ENCODE results near the gene ZNF384. TPM values are rescaled to one million over a fixed set of nuclear protein-coding genes. Genes with fewer than 3 reads are reported as not detected.
A peak's percentile ranks its signal among the peaks of the same experiment; 100 is the strongest.
"Not testable (repeated sequence)": the region's sequence is repeated elsewhere in the genome, so short reads cannot be mapped to it uniquely, and the experiment has no call there.

Gene ZNF384
- total and polyA plus RNA-seq, 2 experiments from 2014 or later: 33.8 to 35.8 TPM

DNA sequence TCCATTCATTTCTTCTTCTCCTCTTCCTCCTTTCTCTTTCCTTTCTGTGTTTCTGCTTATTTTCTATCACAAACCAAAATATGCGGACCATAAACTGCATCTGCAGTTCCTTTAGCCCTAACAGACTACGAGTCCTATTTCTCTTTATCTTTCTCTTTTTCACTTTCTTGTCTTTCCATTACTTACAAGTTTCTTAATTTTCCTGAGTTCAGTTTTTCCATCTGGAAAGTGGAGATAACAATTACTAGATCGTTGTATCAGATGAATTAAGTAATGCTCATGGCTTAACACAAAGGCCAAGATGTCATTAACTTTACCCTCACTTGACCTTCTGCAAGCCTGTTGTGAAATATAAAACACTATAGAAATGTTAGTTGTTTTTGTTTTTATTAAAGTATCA lies 33.7 kb upstream of the ZNF384 start:
- no peak overlapping the region for H3K4me3 ChIP-seq
- H2AFZ ChIP-seq: peak overlapping the region; percentile 75
- TF ChIP-seq EZH2phosphoT487 (IDR thresholded peaks at IDR 0.05; ENCODE audit: low read depth, severe bottlenecking, unreplicated experiment) (no peak), EZH2 (IDR thresholded peaks at IDR 0.05; ENCODE audit: borderline replicate concordance) (no peak)
- TF ChIP-seq, protein P1, sequence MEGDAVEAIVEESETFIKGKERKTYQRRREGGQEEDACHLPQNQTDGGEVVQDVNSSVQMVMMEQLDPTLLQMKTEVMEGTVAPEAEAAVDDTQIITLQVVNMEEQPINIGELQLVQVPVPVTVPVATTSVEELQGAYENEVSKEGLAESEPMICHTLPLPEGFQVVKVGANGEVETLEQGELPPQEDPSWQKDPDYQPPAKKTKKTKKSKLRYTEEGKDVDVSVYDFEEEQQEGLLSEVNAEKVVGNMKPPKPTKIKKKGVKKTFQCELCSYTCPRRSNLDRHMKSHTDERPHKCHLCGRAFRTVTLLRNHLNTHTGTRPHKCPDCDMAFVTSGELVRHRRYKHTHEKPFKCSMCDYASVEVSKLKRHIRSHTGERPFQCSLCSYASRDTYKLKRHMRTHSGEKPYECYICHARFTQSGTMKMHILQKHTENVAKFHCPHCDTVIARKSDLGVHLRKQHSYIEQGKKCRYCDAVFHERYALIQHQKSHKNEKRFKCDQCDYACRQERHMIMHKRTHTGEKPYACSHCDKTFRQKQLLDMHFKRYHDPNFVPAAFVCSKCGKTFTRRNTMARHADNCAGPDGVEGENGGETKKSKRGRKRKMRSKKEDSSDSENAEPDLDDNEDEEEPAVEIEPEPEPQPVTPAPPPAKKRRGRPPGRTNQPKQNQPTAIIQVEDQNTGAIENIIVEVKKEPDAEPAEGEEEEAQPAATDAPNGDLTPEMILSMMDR (IDR thresholded peaks at IDR 0.05; ENCODE audit: poor library complexity): no peak
- peak overlapping the region; percentile 64 for H3K4me2 ChIP-seq
- 93% methylated on average over 3 of the region's 3 CpGs for WGBS (ENCODE audit: low lambda C conversion rate, missing lambda C conversion rate)
- no peak for DNase-seq (ENCODE audit: low spot score)
- no peaks in the 10 kb centered on the region for H4K20me1 ChIP-seq (ENCODE audit: insufficient read depth, poor library complexity, severe bottlenecking)
- H3K79me2 ChIP-seq: peaks cover 12% of the 10 kb centered on the region
- no peaks in the 10 kb centered on the region for H3K27me3 ChIP-seq
- no peaks in the 10 kb centered on the region for H3K9me2 ChIP-seq (replicated peaks; ENCODE audit: insufficient read depth)
- peaks cover 8% of the 10 kb centered on the region for H3K4me1 ChIP-seq (ENCODE audit: insufficient read depth)
- no peaks in the 10 kb centered on the region for H3K9me3 ChIP-seq (ENCODE audit: low read depth)
- no peaks in the 10 kb centered on the region for H3K36me3 ChIP-seq (replicated peaks; ENCODE audit: insufficient read depth, low read depth)
- no peak overlapping the region for H3K27ac ChIP-seq

DNA sequence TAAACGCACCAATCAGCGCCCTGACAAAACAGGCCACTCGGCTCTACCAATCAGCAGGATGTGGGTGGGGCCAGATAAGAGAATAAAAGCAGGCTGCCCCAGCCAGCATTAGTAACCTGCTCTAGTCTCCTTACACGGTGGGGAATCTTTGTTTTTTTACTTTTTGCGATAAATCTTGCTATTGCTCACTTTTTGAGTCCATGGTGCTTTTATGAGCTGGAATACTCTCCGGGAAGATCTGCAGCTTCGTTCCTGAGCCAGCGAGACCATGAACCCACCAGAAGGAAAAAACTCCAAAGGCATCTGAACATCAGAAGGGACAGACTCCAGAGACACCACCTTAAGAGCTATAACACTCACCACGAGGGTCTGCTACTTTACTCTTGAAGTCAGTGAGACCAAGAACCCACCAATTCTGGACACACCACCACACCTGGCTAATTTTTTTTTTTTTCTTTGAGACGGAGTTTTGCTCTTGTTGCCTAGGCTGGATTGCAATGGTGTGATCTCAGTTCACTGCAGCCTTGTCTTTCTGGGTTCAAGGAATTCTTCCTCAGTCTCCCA lies 27.8 kb upstream of the ZNF384 start:
- Histone ChIP-seq H4K20me1 (ENCODE audit: insufficient read depth, poor library complexity, severe bottlenecking) (no peaks in the 10 kb centered on the region), H3K9me2 (replicated peaks; ENCODE audit: insufficient read depth) (no peaks in the 10 kb centered on the region), H3K4me1 (ENCODE audit: insufficient read depth) (no peaks in the 10 kb centered on the region), H3K4me3 (no peak overlapping the region), H3K27ac (no peak overlapping the region), H3K9me3 (ENCODE audit: low read depth) (no peaks in the 10 kb centered on the region), H3K36me3 (replicated peaks; ENCODE audit: insufficient read depth, low read depth) (no peaks in the 10 kb centered on the region), H2AFZ (no peak overlapping the region), H3K27me3 (no peaks in the 10 kb centered on the region), H3K4me2 (no peak overlapping the region), H3K79me2 (no peaks in the 10 kb centered on the region)
- DNase-seq (ENCODE audit: low spot score): no peak
- 91% methylated on average over 10 of the region's 10 CpGs for WGBS (ENCODE audit: low lambda C conversion rate, missing lambda C conversion rate)
- TF ChIP-seq, protein P1 (IDR thresholded peaks at IDR 0.05; ENCODE audit: poor library complexity): no peak
- TF ChIP-seq EZH2 (IDR thresholded peaks at IDR 0.05; ENCODE audit: borderline replicate concordance) (no peak), EZH2phosphoT487 (IDR thresholded peaks at IDR 0.05; ENCODE audit: low read depth, severe bottlenecking, unreplicated experiment) (no peak)

DNA sequence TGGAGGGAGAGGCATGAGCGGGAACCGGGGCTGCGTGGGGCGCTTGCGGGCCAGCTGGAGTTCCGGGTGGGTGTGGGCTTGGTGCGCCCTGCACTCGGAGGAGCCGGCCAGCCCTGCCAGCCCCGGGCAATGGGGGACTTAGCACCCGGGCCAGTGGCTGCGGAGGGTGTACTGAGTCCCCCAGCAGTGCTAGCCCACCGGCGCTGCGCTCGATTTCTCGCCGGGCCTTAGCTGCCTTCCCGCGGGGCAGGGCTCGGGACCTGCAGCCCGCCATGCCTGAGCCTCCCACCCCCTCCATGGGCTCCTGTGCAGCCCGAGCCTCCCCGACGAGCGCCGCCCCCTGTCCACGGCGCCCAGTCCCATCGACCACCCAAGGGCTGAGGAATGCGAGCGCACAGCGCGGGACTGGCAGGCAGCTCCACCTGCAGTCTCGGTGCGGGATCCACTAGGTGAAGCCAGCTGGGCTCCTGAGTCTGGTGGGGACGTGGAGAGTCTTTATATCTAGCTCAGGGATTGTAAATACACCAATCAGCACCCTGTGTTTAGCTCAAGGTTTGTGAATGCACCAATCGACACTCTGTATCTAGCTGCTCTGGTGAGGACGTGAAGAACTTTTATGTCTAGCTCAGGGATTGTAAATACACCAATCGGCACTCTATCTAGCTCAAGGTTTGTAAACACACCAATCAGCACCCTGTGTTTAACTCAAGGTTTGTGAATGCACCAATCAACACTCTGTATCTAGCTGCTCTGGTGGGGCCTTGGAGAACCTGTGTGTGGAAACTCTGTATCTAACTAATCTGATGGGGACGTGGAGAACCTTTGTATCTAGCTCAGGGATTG lies 27.1 kb upstream of the ZNF384 start:
- H3K9me3 ChIP-seq (ENCODE audit: low read depth); H3K4me3 ChIP-seq; H3K4me1 ChIP-seq (ENCODE audit: insufficient read depth); H3K79me2 ChIP-seq; H3K36me3 ChIP-seq (replicated peaks; ENCODE audit: insufficient read depth, low read depth); H3K27ac ChIP-seq; H3K27me3 ChIP-seq; DNase-seq (ENCODE audit: low spot score); H4K20me1 ChIP-seq (ENCODE audit: insufficient read depth, poor library complexity, severe bottlenecking); H3K9me2 ChIP-seq (replicated peaks; ENCODE audit: insufficient read depth); H3K4me2 ChIP-seq; H2AFZ ChIP-seq: not testable (repeated sequence)
- 90% methylated on average over 27 of the region's 41 CpGs for WGBS (ENCODE audit: low lambda C conversion rate, missing lambda C conversion rate)

DNA sequence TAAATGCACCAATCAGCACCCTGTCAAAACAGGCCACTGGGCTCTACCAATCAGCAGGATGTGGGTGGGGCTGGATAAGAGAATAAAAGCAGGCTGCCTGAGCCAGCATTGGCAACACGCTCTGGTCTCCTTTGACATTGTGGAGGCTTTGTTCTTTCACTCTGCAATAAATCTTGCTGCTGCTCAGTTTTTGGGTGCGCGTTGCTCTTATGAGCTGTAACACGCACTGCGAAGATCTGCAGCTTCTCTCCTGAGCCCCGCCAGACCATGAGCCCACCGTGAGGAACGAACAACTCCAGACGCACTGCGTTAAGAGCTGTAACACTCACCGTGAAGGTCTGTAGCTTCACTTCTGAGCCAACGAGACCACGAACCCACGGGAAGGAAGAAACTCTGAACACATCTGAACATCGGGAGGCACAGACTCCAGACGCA lies 19.8 kb upstream of the ZNF384 start:
- no peaks in the 10 kb centered on the region for H3K9me3 ChIP-seq (ENCODE audit: low read depth)
- H3K4me3 ChIP-seq: no peak overlapping the region
- TF ChIP-seq, protein P1 (IDR thresholded peaks at IDR 0.05; ENCODE audit: poor library complexity): no peak
- TF ChIP-seq EZH2phosphoT487 (IDR thresholded peaks at IDR 0.05; ENCODE audit: low read depth, severe bottlenecking, unreplicated experiment) (no peak), EZH2 (IDR thresholded peaks at IDR 0.05; ENCODE audit: borderline replicate concordance) (no peak)
- WGBS (ENCODE audit: low lambda C conversion rate, missing lambda C conversion rate): 94% methylated on average over 16 of the region's 16 CpGs
- no peak overlapping the region for H3K4me2 ChIP-seq
- H3K79me2 ChIP-seq: no peaks in the 10 kb centered on the region
- no peak for DNase-seq (ENCODE audit: low spot score)
- no peaks in the 10 kb centered on the region for H4K20me1 ChIP-seq (ENCODE audit: insufficient read depth, poor library complexity, severe bottlenecking)
- H3K27me3 ChIP-seq: peaks cover 9% of the 10 kb centered on the region
- no peak overlapping the region for H2AFZ ChIP-seq
- no peaks in the 10 kb centered on the region for H3K9me2 ChIP-seq (replicated peaks; ENCODE audit: insufficient read depth)
- H3K4me1 ChIP-seq (ENCODE audit: insufficient read depth): no peaks in the 10 kb centered on the region
- no peak overlapping the region for H3K27ac ChIP-seq
- H3K36me3 ChIP-seq (replicated peaks; ENCODE audit: insufficient read depth, low read depth): no peaks in the 10 kb centered on the region

DNA sequence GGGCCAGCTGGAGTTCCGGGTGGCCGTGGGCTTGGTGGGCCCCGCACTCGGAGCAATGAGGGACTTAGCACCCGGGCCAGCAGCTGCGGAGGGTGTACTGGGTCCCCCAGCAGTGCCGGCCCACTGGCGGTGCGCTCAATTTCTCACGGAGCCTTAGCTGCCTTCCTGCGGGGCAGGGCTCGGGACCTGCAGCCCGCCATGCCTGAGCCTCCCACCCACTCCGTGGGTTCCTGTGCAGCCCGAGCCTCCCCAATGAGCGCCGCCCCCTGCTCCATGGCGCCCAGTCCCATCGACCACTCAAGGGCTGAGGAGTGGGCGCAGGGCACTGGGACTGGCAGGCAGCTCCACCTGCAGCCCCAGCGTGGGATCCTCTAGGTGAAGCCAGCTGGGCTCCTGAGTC lies 19.2 kb upstream of the ZNF384 start:
- not testable (repeated sequence) for H3K79me2 ChIP-seq; H3K9me3 ChIP-seq (ENCODE audit: low read depth); H3K4me3 ChIP-seq; H3K4me1 ChIP-seq (ENCODE audit: insufficient read depth); H2AFZ ChIP-seq; H3K9me2 ChIP-seq (replicated peaks; ENCODE audit: insufficient read depth); H4K20me1 ChIP-seq (ENCODE audit: insufficient read depth, poor library complexity, severe bottlenecking); H3K36me3 ChIP-seq (replicated peaks; ENCODE audit: insufficient read depth, low read depth); H3K27ac ChIP-seq; H3K4me2 ChIP-seq; DNase-seq (ENCODE audit: low spot score)
- H3K27me3 ChIP-seq: peaks cover 15% of the 10 kb centered on the region
- WGBS (ENCODE audit: low lambda C conversion rate, missing lambda C conversion rate): 96% methylated on average over 20 of the region's 21 CpGs
